Activated naive CD8-positive, alpha-beta T cell treated with anti-CD3 and anti-CD28 coated beads, Interleukin-2, amount 10 ng/mL, durations not matched to agents 7 days and 5 days (primary cell): ENCODE data around the gene BCL2L11. TPM values are rescaled to one million over a fixed set of nuclear protein-coding genes. Genes with fewer than 3 reads are reported as not detected.

Experiments used
- ATAC-seq: fragments of 150-1000 bp; cut with Tn5 transposase; one replicate; pipeline ENCODE4 v1.10.0; 2021; ENCODE audit warnings: low read depth, moderate library complexity
- POLR2A ChIA-PET: fragments of 350-600 bp; sonication (Branson Sonifier 250); formaldehyde crosslinking; loops from one replicate; lab custom pipeline; 2021; ENCODE audit warnings: antibody characterized with exemption; lab: Charles Lee
- DNase-seq: peaks from one replicate; pipeline ENCODE4 v3.0.0; 2021
- H3K27ac Mint-ChIP-seq: one replicate; pipeline ENCODE4 v1.8.0; 2022; ENCODE audit warnings: mild to moderate bottlenecking, mixed read lengths
- H3K27me3 Mint-ChIP-seq: one replicate; pipeline ENCODE4 v1.8.0; 2022; ENCODE audit warnings: mild to moderate bottlenecking, moderate library complexity, mixed read lengths
- H3K36me3 Mint-ChIP-seq: one replicate; pipeline ENCODE4 v1.8.0; 2021; ENCODE audit warnings: mild to moderate bottlenecking, mixed read lengths
- H3K4me1 Mint-ChIP-seq: one replicate; pipeline ENCODE4 v1.8.0; 2021; ENCODE audit warnings: mixed read lengths
- H3K4me3 Mint-ChIP-seq: one replicate; pipeline ENCODE4 v1.8.0; 2022; ENCODE audit warnings: mild to moderate bottlenecking, moderate library complexity, mixed read lengths
- H3K9me3 Mint-ChIP-seq: one replicate; pipeline ENCODE4 v1.8.0; 2021; ENCODE audit warnings: mixed read lengths
- total RNA-seq, 2 experiments: library from RNA; stranded (reverse); gene quantifications; one replicate each; pipeline ENCODE4 v1.2.3, GENCODE V29; 2021

Gene BCL2L11
- total RNA-seq, 2 experiments from 2014 or later: 17.2 to 21.1 TPM

- POLR2A ChIA-PET: no interaction called here
- no peak for ATAC-seq
- no peak overlapping the region for H3K4me3 Mint-ChIP-seq
- peaks cover 8% of the 10 kb centered on the region for H3K4me1 Mint-ChIP-seq
- peaks cover 3% of the 10 kb centered on the region for H3K27me3 Mint-ChIP-seq
- no peak overlapping the region for H3K27ac Mint-ChIP-seq
- peaks cover 10% of the 10 kb centered on the region for H3K36me3 Mint-ChIP-seq
- DNase-seq: no peak
- no peaks in the 10 kb centered on the region for H3K9me3 Mint-ChIP-seq
Measured at GRCh38 chr2:111142101-111142500, 21.4 kb downstream of the BCL2L11 start.

- DNase-seq (no peak), ATAC-seq (no peak)
- POLR2A ChIA-PET: no interaction called here
- H3K27ac Mint-ChIP-seq: no peak overlapping the region
- H3K4me3 Mint-ChIP-seq: no peak overlapping the region
- peaks cover 8% of the 10 kb centered on the region for H3K36me3 Mint-ChIP-seq
- no peaks in the 10 kb centered on the region for H3K9me3 Mint-ChIP-seq
- H3K4me1 Mint-ChIP-seq: peaks cover 9% of the 10 kb centered on the region
- H3K27me3 Mint-ChIP-seq: peaks cover 3% of the 10 kb centered on the region
Measured at GRCh38 chr2:111143107-111143842, 22.6 kb downstream of the BCL2L11 start.

- Mint-ChIP-seq H3K27me3 (peaks cover 3% of the 10 kb centered on the region), H3K27ac (no peak overlapping the region), H3K9me3 (no peaks in the 10 kb centered on the region), H3K36me3 (peaks cover 8% of the 10 kb centered on the region), H3K4me1 (peaks cover 10% of the 10 kb centered on the region), H3K4me3 (no peak overlapping the region)
- ATAC-seq (no peak), DNase-seq (no peak)
- POLR2A ChIA-PET: no interaction called here
Measured at GRCh38 chr2:111143843-111144198, 23.1 kb downstream of the BCL2L11 start.

GRCh38 chr2:111145103-111145760 is 24.5 kb downstream of the BCL2L11 start:
- H3K36me3 Mint-ChIP-seq: peaks cover 9% of the 10 kb centered on the region
- H3K9me3 Mint-ChIP-seq: no peaks in the 10 kb centered on the region
- POLR2A ChIA-PET: no interaction called here
- H3K4me3 Mint-ChIP-seq: no peak overlapping the region
- no peak for ATAC-seq
- H3K27ac Mint-ChIP-seq: no peak overlapping the region
- peaks cover 3% of the 10 kb centered on the region for H3K27me3 Mint-ChIP-seq
- no peak for DNase-seq
- H3K4me1 Mint-ChIP-seq: peaks cover 10% of the 10 kb centered on the region

GRCh38 chr2:111145951-111146350 is 25.2 kb downstream of the BCL2L11 start:
- POLR2A ChIA-PET: no interaction called here
- H3K4me1 Mint-ChIP-seq: peaks cover 10% of the 10 kb centered on the region

GRCh38 chr2:111148225-111148873 is 27.6 kb downstream of the BCL2L11 start:
- no peaks in the 10 kb centered on the region for H3K9me3 Mint-ChIP-seq
- DNase-seq: no peak
- H3K27me3 Mint-ChIP-seq: no peaks in the 10 kb centered on the region
- H3K4me1 Mint-ChIP-seq: peaks cover 6% of the 10 kb centered on the region
- no peak for ATAC-seq
- peaks cover 16% of the 10 kb centered on the region for H3K36me3 Mint-ChIP-seq
- no peak overlapping the region for H3K4me3 Mint-ChIP-seq
- no peak overlapping the region for H3K27ac Mint-ChIP-seq
- POLR2A ChIA-PET: no interaction called here

More at GRCh38 chr2:111145951-111146350, 25.2 kb downstream of the BCL2L11 start:
- Mint-ChIP-seq H3K36me3 (peaks cover 8% of the 10 kb centered on the region), H3K4me3 (no peak overlapping the region), H3K9me3 (no peaks in the 10 kb centered on the region), H3K27ac (no peak overlapping the region), H3K27me3 (peaks cover 3% of the 10 kb centered on the region)
- DNase-seq (no peak), ATAC-seq (no peak)

GRCh38 chr2:111148925-111149324 is 28.2 kb downstream of the BCL2L11 start:
- Mint-ChIP-seq H3K27me3 (no peaks in the 10 kb centered on the region), H3K4me1 (peaks cover 6% of the 10 kb centered on the region), H3K27ac (no peak overlapping the region), H3K36me3 (peaks cover 18% of the 10 kb centered on the region), H3K4me3 (no peak overlapping the region), H3K9me3 (no peaks in the 10 kb centered on the region)
- ATAC-seq (no peak), DNase-seq (no peak)
- POLR2A ChIA-PET: no interaction called here

- Mint-ChIP-seq H3K4me3 (no peak overlapping the region), H3K4me1 (peaks cover 4% of the 10 kb centered on the region), H3K27ac (no peak overlapping the region), H3K27me3 (no peaks in the 10 kb centered on the region), H3K36me3 (peaks cover 16% of the 10 kb centered on the region), H3K9me3 (no peaks in the 10 kb centered on the region)
- ATAC-seq (no peak), DNase-seq (no peak)
- POLR2A ChIA-PET: no interaction called here
Measured at GRCh38 chr2:111149882-111150455, 29.3 kb downstream of the BCL2L11 start.

GRCh38 chr2:111154758-111155157 is 34.0 kb downstream of the BCL2L11 start:
- no peaks in the 10 kb centered on the region for H3K27me3 Mint-ChIP-seq
- H3K4me1 Mint-ChIP-seq: peaks cover 20% of the 10 kb centered on the region
- no peak for DNase-seq

GRCh38 chr2:111155610-111156009 is 34.9 kb downstream of the BCL2L11 start:
- Mint-ChIP-seq H3K4me1 (peaks cover 27% of the 10 kb centered on the region), H3K4me3 (no peak overlapping the region), H3K36me3 (peaks cover 22% of the 10 kb centered on the region), H3K27me3 (no peaks in the 10 kb centered on the region), H3K9me3 (no peaks in the 10 kb centered on the region), H3K27ac (no peak overlapping the region)
- POLR2A ChIA-PET: no interaction called here
- DNase-seq (no peak), ATAC-seq (no peak)

More at GRCh38 chr2:111154758-111155157, 34.0 kb downstream of the BCL2L11 start:
- no peak for ATAC-seq
- Mint-ChIP-seq H3K4me3 (no peak overlapping the region), H3K36me3 (peaks cover 22% of the 10 kb centered on the region), H3K27ac (no peak overlapping the region), H3K9me3 (no peaks in the 10 kb centered on the region)
- POLR2A ChIA-PET: no interaction called here

- ATAC-seq (no peak), DNase-seq (no peak)
- peaks cover 27% of the 10 kb centered on the region for H3K4me1 Mint-ChIP-seq
- H3K4me3 Mint-ChIP-seq: no peak overlapping the region
- no peak overlapping the region for H3K27ac Mint-ChIP-seq
- POLR2A ChIA-PET: no interaction called here
- H3K36me3 Mint-ChIP-seq: peaks cover 19% of the 10 kb centered on the region
- H3K9me3 Mint-ChIP-seq: no peaks in the 10 kb centered on the region
- H3K27me3 Mint-ChIP-seq: no peaks in the 10 kb centered on the region
Measured at GRCh38 chr2:111156529-111156928, 35.8 kb downstream of the BCL2L11 start.

GRCh38 chr2:111157071-111157661 is 36.5 kb downstream of the BCL2L11 start:
- H3K36me3 Mint-ChIP-seq: peaks cover 18% of the 10 kb centered on the region
- H3K4me3 Mint-ChIP-seq: no peak overlapping the region
- H3K9me3 Mint-ChIP-seq: no peaks in the 10 kb centered on the region
- H3K4me1 Mint-ChIP-seq: peaks cover 27% of the 10 kb centered on the region
- POLR2A ChIA-PET: no interaction called here
- ATAC-seq (no peak), DNase-seq (no peak)
- no peak overlapping the region for H3K27ac Mint-ChIP-seq
- H3K27me3 Mint-ChIP-seq: no peaks in the 10 kb centered on the region

GRCh38 chr2:111157798-111158197 is 37.1 kb downstream of the BCL2L11 start:
- peaks cover 17% of the 10 kb centered on the region for H3K36me3 Mint-ChIP-seq
- DNase-seq: no peak

More at GRCh38 chr2:111157798-111158197, 37.1 kb downstream of the BCL2L11 start:
- no peak overlapping the region for H3K4me3 Mint-ChIP-seq
- no peaks in the 10 kb centered on the region for H3K27me3 Mint-ChIP-seq
- no peak overlapping the region for H3K27ac Mint-ChIP-seq
- no peaks in the 10 kb centered on the region for H3K9me3 Mint-ChIP-seq
- POLR2A ChIA-PET: interaction anchor here (0.5 kb wide), 1 partner anchor 84 kb away, joined by 6 read pairs; no protein-coding TSS in a partner anchor
- peaks cover 31% of the 10 kb centered on the region for H3K4me1 Mint-ChIP-seq
- ATAC-seq: no peak
